ENCODE results near the gene RGCC. TPM values are rescaled to one million over a fixed set of nuclear protein-coding genes. Genes with fewer than 3 reads are reported as not detected.

RGCC gene
- total and polyA plus RNA-seq, 2 donors (not counting 1 experiment from before 2014, with no cell fraction given): 65.9 to 148 TPM

- Histone ChIP-seq H3K4me2 (ENCODE audit: extremely low read depth, insufficient read depth, low read length) (no peak overlapping the region), H3K79me2 (ENCODE audit: control insufficient read depth, insufficient read depth, low read length) (no peaks in the 10 kb centered on the region), H2AFZ (ENCODE audit: low read length) (no peak overlapping the region), H3K4me1 (ENCODE audit: control insufficient read depth, extremely low read depth, insufficient read depth, low read length) (no peaks in the 10 kb centered on the region), H3K27ac (ENCODE audit: insufficient read depth, low read length) (no peak overlapping the region), H3K9ac (ENCODE audit: insufficient read depth, low read length) (no peak overlapping the region), H3K27me3 (ENCODE audit: control insufficient read depth, insufficient read depth, low read length) (no peaks in the 10 kb centered on the region), H4K20me1 (ENCODE audit: control insufficient read depth, extremely low read depth, insufficient read depth, low read length) (no peaks in the 10 kb centered on the region), H3K9me3 (ENCODE audit: control insufficient read depth, insufficient read depth, low read depth, low read length) (no peaks in the 10 kb centered on the region), H3K36me3 (ENCODE audit: control insufficient read depth, insufficient read depth, low read length) (no peaks in the 10 kb centered on the region), H3K4me3 (replicated peaks in 1 of 4; ENCODE audit: control extremely low read depth in 1 of 4, insufficient read depth in 1 of 4, low read depth in 3 of 4, low read length in 4 of 4) (no peak overlapping the region)
- no peak for TF ChIP-seq CTCF (conservative IDR thresholded peaks at IDR 0.05 in 1 of 2, IDR thresholded peaks at IDR 0.05 in 1 of 2; ENCODE audit: low read depth in 1 of 2, low read length in 2 of 2)
- TF ChIP-seq EZH2 (IDR thresholded peaks at IDR 0.05; ENCODE audit: low read length, missing control alignments): no peak
- DNase-seq (ENCODE audit: low read depth in 2 of 2): no peak
Observed at GRCh38 chr13:41514853-41515395, 57.6 kb downstream of the RGCC start.

DNA sequence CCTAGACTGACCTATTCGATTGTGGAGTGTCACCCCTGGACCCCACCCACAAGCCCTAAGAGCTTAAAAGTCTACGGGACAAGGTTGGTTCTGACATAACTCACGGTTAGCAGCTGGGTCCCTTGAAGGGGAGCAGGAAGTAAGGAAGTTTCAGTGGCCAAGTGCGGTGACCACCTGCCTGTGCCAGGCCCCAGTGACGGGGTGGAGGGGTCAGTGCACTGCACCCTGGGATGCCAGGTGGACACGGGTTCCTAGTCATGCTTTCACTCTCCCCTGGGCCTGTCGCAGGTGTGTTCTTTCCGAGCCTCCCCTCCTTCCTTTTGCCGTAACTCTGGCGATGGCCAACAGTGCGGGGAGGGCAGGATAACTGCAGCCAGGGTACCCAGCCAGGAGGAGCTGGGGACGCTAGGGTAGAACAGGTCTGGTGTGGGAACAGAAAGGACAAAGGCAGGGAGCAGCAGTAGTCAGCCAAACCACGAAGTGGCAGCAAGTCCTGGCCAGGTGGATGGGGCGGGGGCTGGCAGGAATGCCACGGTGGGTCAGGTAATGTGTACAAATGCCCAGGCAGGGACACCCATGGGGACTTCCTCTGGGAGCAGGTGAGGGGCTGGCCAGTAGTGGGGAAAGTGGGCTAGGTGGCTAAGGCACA lies 58.3 kb downstream of the RGCC start:
- H2AFZ ChIP-seq (ENCODE audit: low read length): no peak overlapping the region
- H4K20me1 ChIP-seq (ENCODE audit: control insufficient read depth, extremely low read depth, insufficient read depth, low read length): no peaks in the 10 kb centered on the region
- no peaks in the 10 kb centered on the region for H3K27me3 ChIP-seq (ENCODE audit: control insufficient read depth, insufficient read depth, low read length)
- no peak overlapping the region for H3K9ac ChIP-seq (ENCODE audit: insufficient read depth, low read length)
- DNase-seq (ENCODE audit: low read depth in 2 of 2): no peak
- no peak overlapping the region for H3K4me3 ChIP-seq (replicated peaks in 1 of 4; ENCODE audit: control extremely low read depth in 1 of 4, insufficient read depth in 1 of 4, low read depth in 3 of 4, low read length in 4 of 4)
- H3K36me3 ChIP-seq (ENCODE audit: control insufficient read depth, insufficient read depth, low read length): no peaks in the 10 kb centered on the region
- H3K79me2 ChIP-seq (ENCODE audit: control insufficient read depth, insufficient read depth, low read length): no peaks in the 10 kb centered on the region
- H3K4me1 ChIP-seq (ENCODE audit: control insufficient read depth, extremely low read depth, insufficient read depth, low read length): no peaks in the 10 kb centered on the region
- no peak overlapping the region for H3K27ac ChIP-seq (ENCODE audit: insufficient read depth, low read length)
- TF ChIP-seq CTCF (conservative IDR thresholded peaks at IDR 0.05 in 1 of 2, IDR thresholded peaks at IDR 0.05 in 1 of 2; ENCODE audit: low read depth in 1 of 2, low read length in 2 of 2) (no peak), EZH2 (IDR thresholded peaks at IDR 0.05; ENCODE audit: low read length, missing control alignments) (no peak)
- no peaks in the 10 kb centered on the region for H3K9me3 ChIP-seq (ENCODE audit: control insufficient read depth, insufficient read depth, low read depth, low read length)
- no peak overlapping the region for H3K4me2 ChIP-seq (ENCODE audit: extremely low read depth, insufficient read depth, low read length)

- no peak for TF ChIP-seq CTCF (conservative IDR thresholded peaks at IDR 0.05 in 1 of 2, IDR thresholded peaks at IDR 0.05 in 1 of 2; ENCODE audit: low read depth in 1 of 2, low read length in 2 of 2)
- no peak for TF ChIP-seq EZH2 (IDR thresholded peaks at IDR 0.05; ENCODE audit: low read length, missing control alignments)
- Histone ChIP-seq H3K27me3 (ENCODE audit: control insufficient read depth, insufficient read depth, low read length) (no peaks in the 10 kb centered on the region), H3K27ac (ENCODE audit: insufficient read depth, low read length) (no peak overlapping the region), H3K4me1 (ENCODE audit: control insufficient read depth, extremely low read depth, insufficient read depth, low read length) (no peaks in the 10 kb centered on the region), H3K9ac (ENCODE audit: insufficient read depth, low read length) (no peak overlapping the region), H3K4me3 (replicated peaks in 1 of 4; ENCODE audit: control extremely low read depth in 1 of 4, insufficient read depth in 1 of 4, low read depth in 3 of 4, low read length in 4 of 4) (no peak overlapping the region), H4K20me1 (ENCODE audit: control insufficient read depth, extremely low read depth, insufficient read depth, low read length) (no peaks in the 10 kb centered on the region), H3K4me2 (ENCODE audit: extremely low read depth, insufficient read depth, low read length) (no peak overlapping the region), H3K79me2 (ENCODE audit: control insufficient read depth, insufficient read depth, low read length) (no peaks in the 10 kb centered on the region), H3K9me3 (ENCODE audit: control insufficient read depth, insufficient read depth, low read depth, low read length) (no peaks in the 10 kb centered on the region), H3K36me3 (ENCODE audit: control insufficient read depth, insufficient read depth, low read length) (no peaks in the 10 kb centered on the region), H2AFZ (ENCODE audit: low read length) (no peak overlapping the region)
- DNase-seq (ENCODE audit: low read depth in 2 of 2): no peak
Observed at GRCh38 chr13:41516166-41516565, 58.8 kb downstream of the RGCC start.

Measured in fibroblast of lung (primary cell).